Right lung (tissue), 10 donors: ENCODE measurements around the gene MIS18A. TPM values are rescaled to one million over a fixed set of nuclear protein-coding genes. Genes with fewer than 3 reads are reported as not detected.
"Not testable (repeated sequence)": the region's sequence is repeated elsewhere in the genome, so short reads cannot be mapped to it uniquely, and the experiment has no call there.

Experiments used
- DNase-seq, 2 donors: peaks; one replicate each; pipeline ENCODE4 v3.0.0-alpha.2; 2013
- long read RNA-seq, 8 donors: transcript quantifications; one replicate each; lab custom pipeline, GENCODE V29; 2026
- polyA plus RNA-seq, 5 donors: library from polyadenylated mRNA; unstranded; fragments of 120-200 nt; gene quantifications; one replicate each; pipeline versions ENCODE4 v1.2.1 to v1.2.3, GENCODE V29; 2013; ENCODE audit warnings: inconsistent platforms in 1 of 5, low replicate concordance in 1 of 5; ENCODE audit not compliant: insufficient read length in 5 of 5, insufficient read depth in 1 of 5

Gene MIS18A
- 10 to 100 TPM; 16.6 to 27.2 (median 18.6) TPM for polyA plus RNA-seq
- long read RNA-seq, donor 1, transcript MIS18A-201 (5 exons, 1,575 nt) = major isoform, 27 of 27 reads
- long read RNA-seq, donor 1, partial matches to known transcripts = 0 of 27 reads
- long read RNA-seq, donor 1, other reads (novel, unspliced or antisense) = 0 of 27 reads
- long read RNA-seq, donor 2, transcript MIS18A-201 (5 exons, 1,575 nt) = major isoform, 19 of 24 reads
- long read RNA-seq, donor 2, partial matches to known transcripts = 5 of 24 reads
- long read RNA-seq, donor 2, other reads (novel, unspliced or antisense) = 0 of 24 reads
- long read RNA-seq, donor 3, transcript MIS18A-201 (5 exons, 1,575 nt) = major isoform, 15 of 15 reads
- long read RNA-seq, donor 3, partial matches to known transcripts = 0 of 15 reads
- long read RNA-seq, donor 3, other reads (novel, unspliced or antisense) = 0 of 15 reads
- long read RNA-seq, donor 4, transcript MIS18A-201 (5 exons, 1,575 nt) = major isoform, 9 of 15 reads
- long read RNA-seq, donor 4, partial matches to known transcripts = 6 of 15 reads
- long read RNA-seq, donor 4, other reads (novel, unspliced or antisense) = 0 of 15 reads
- long read RNA-seq, donor 5, transcript MIS18A-201 (5 exons, 1,575 nt) = major isoform, 40 of 46 reads
- long read RNA-seq, donor 5, partial matches to known transcripts = 6 of 46 reads
- long read RNA-seq, donor 5, other reads (novel, unspliced or antisense) = 0 of 46 reads
- long read RNA-seq, donor 6, transcript MIS18A-201 (5 exons, 1,575 nt) = major isoform, 26 of 26 reads
- long read RNA-seq, donor 6, partial matches to known transcripts = 0 of 26 reads
- long read RNA-seq, donor 6, other reads (novel, unspliced or antisense) = 0 of 26 reads
- long read RNA-seq, donor 7, transcript MIS18A-201 (5 exons, 1,575 nt) = major isoform, 26 of 26 reads
- long read RNA-seq, donor 7, partial matches to known transcripts = 0 of 26 reads
- long read RNA-seq, donor 7, other reads (novel, unspliced or antisense) = 0 of 26 reads
- long read RNA-seq, donor 8, transcript MIS18A-201 (5 exons, 1,575 nt) = major isoform, 6 of 6 reads
- long read RNA-seq, donor 8, partial matches to known transcripts = 0 of 6 reads
- long read RNA-seq, donor 8, other reads (novel, unspliced or antisense) = 0 of 6 reads

- peak; percentile 93 to 95 for DNase-seq
Observed at GRCh38 chr21:32278518-32279376, at the start of gene MIS18A. Gene MIS18A, minus strand, starts transcription at chr21:32279049. Its CDS starts 35 bp downstream, at chr21:32279014.

- no peak for DNase-seq
Observed at GRCh38 chr21:32328595-32328994, 49.7 kb upstream of the MIS18A start.

GRCh38 chr21:32325706-32326105 is 46.9 kb upstream of the MIS18A start:
- no peak for DNase-seq

- no peak for DNase-seq
Observed at GRCh38 chr21:32322676-32323075, 43.8 kb upstream of the MIS18A start.

- DNase-seq = no peak
Observed at GRCh38 chr21:32322103-32322502, 43.3 kb upstream of the MIS18A start.

GRCh38 chr21:32321480-32321879 is 42.6 kb upstream of the MIS18A start:
- DNase-seq = no peak

- DNase-seq = no peak
Observed at GRCh38 chr21:32320726-32321125, 41.9 kb upstream of the MIS18A start.

GRCh38 chr21:32320059-32320458 is 41.2 kb upstream of the MIS18A start:
- no peak for DNase-seq

GRCh38 chr21:32319012-32319411 is 40.2 kb upstream of the MIS18A start:
- DNase-seq = no peak

GRCh38 chr21:32317726-32318125 is 38.9 kb upstream of the MIS18A start:
- no peak for DNase-seq

- DNase-seq = no peak
Observed at GRCh38 chr21:32316361-32317215, 37.7 kb upstream of the MIS18A start.

- no peak for DNase-seq
Observed at GRCh38 chr21:32315511-32316281, 36.8 kb upstream of the MIS18A start.

GRCh38 chr21:32314806-32315205 is 36.0 kb upstream of the MIS18A start:
- DNase-seq = no peak

GRCh38 chr21:32312976-32313375 is 34.1 kb upstream of the MIS18A start:
- DNase-seq = no peak

GRCh38 chr21:32312326-32312725 is 33.5 kb upstream of the MIS18A start:
- no peak for DNase-seq

- DNase-seq = no peak
Observed at GRCh38 chr21:32311621-32312020, 32.8 kb upstream of the MIS18A start.

- DNase-seq = not testable (repeated sequence)
Observed at GRCh38 chr21:32310976-32311375, 32.1 kb upstream of the MIS18A start.

GRCh38 chr21:32309906-32310460 is 31.1 kb upstream of the MIS18A start:
- no peak for DNase-seq

- DNase-seq = no peak
Observed at GRCh38 chr21:32308696-32309095, 29.8 kb upstream of the MIS18A start.
